ENCODE measurements around the gene TRIM34.

Gene TRIM34

DNA sequence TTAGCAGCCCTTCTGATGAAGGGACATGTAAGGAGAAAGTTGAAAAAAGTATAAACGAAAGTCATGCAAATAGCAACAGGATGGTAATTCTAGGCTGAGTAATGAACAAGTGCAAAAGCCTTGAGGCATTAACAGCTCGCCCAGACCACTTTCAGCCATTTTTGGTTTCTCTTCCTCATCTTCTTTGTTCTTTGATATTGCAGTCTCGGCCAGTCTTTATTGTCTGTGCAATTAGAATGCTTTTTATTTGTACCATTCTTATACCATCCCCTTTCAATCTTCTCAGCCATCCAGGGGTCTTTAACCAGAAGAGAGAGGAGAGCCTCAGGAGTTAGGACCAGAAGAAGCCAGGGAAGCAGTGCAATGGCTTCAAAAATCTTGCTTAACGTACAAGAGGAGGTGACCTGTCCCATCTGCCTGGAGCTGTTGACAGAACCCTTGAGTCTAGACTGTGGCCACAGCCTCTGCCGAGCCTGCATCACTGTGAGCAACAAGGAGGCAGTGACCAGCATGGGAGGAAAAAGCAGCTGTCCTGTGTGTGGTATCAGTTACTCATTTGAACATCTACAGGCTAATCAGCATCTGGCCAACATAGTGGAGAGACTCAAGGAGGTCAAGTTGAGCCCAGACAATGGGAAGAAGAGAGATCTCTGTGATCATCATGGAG, 7.3 kb downstream of the TRIM34 start:
- Histone ChIP-seq H2AFZ (ENCODE audit: low read length) (no peak overlapping the region), H3K27me3 (replicated peaks; ENCODE audit: insufficient read depth, low read length) (peaks cover 17% of the 10 kb centered on the region), H3K4me3 (ENCODE audit: low read length) (no peak overlapping the region)

DNA sequence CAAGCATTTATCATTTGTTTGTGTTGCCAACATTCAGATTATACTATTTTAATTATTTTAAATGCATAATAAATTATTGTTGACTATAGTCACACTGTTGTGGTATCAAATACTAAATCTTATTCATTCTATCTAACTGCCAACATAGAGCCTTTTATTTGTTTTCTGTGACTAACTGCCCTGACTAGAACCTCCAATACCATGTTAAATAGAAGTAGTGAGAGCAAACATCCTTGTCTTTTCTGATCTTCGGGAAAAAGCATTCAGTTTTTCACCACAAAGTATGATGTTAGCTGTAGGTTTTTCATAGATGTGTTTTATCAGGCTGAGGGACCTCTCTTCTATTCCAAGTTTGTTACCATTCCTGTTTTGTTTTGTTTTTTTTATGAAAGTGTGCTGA, 15.2 kb downstream of the TRIM34 start:
- Histone ChIP-seq H3F3A (ENCODE audit: insufficient read depth, low read length) (no peaks in the 10 kb centered on the region), H3K4me3 (ENCODE audit: low read length) (no peak overlapping the region), H3K4me1 (ENCODE audit: low read length) (no peaks in the 10 kb centered on the region), H3K79me2 (ENCODE audit: low read length) (no peaks in the 10 kb centered on the region), H2AFZ (ENCODE audit: low read length) (no peak overlapping the region), H3K27me3 (replicated peaks; ENCODE audit: insufficient read depth, low read length) (no peaks in the 10 kb centered on the region), H3K9ac (ENCODE audit: low read length) (no peak overlapping the region), H3K9me3 (replicated peaks; ENCODE audit: insufficient read depth, low read length) (no peaks in the 10 kb centered on the region), H3K36me3 (replicated peaks; ENCODE audit: insufficient read depth, low read length) (no peaks in the 10 kb centered on the region), H3K4me2 (ENCODE audit: low read depth, low read length) (no peak overlapping the region), H3K9me2 (replicated peaks; ENCODE audit: insufficient read depth, low read length) (no peaks in the 10 kb centered on the region), H4K20me1 (ENCODE audit: insufficient read depth, low read length) (no peaks in the 10 kb centered on the region), H3K27ac (ENCODE audit: low read length) (no peak overlapping the region)
- no peak for TF ChIP-seq EZH2 (optimal IDR thresholded peaks at IDR 0.05; ENCODE audit: low read depth, low read length)
- TF ChIP-seq, protein P1, sequence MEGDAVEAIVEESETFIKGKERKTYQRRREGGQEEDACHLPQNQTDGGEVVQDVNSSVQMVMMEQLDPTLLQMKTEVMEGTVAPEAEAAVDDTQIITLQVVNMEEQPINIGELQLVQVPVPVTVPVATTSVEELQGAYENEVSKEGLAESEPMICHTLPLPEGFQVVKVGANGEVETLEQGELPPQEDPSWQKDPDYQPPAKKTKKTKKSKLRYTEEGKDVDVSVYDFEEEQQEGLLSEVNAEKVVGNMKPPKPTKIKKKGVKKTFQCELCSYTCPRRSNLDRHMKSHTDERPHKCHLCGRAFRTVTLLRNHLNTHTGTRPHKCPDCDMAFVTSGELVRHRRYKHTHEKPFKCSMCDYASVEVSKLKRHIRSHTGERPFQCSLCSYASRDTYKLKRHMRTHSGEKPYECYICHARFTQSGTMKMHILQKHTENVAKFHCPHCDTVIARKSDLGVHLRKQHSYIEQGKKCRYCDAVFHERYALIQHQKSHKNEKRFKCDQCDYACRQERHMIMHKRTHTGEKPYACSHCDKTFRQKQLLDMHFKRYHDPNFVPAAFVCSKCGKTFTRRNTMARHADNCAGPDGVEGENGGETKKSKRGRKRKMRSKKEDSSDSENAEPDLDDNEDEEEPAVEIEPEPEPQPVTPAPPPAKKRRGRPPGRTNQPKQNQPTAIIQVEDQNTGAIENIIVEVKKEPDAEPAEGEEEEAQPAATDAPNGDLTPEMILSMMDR (IDR thresholded peaks at IDR 0.05; ENCODE audit: low read length): no peak
- no peak for TF ChIP-seq EZH2phosphoT487 (IDR thresholded peaks at IDR 0.05; ENCODE audit: low read length)
- DNase-seq: no peak

More for the DNA sequence above, 7.3 kb downstream of the TRIM34 start:
- H3K36me3 ChIP-seq (replicated peaks; ENCODE audit: insufficient read depth, low read length): no peaks in the 10 kb centered on the region
- no peak for TF ChIP-seq EZH2phosphoT487 (IDR thresholded peaks at IDR 0.05; ENCODE audit: low read length)
- TF ChIP-seq, protein P1 (IDR thresholded peaks at IDR 0.05; ENCODE audit: low read length): no peak
- H3K9me3 ChIP-seq (replicated peaks; ENCODE audit: insufficient read depth, low read length): no peaks in the 10 kb centered on the region
- DNase-seq: peak; percentile 50
- H3F3A ChIP-seq (ENCODE audit: insufficient read depth, low read length): no peaks in the 10 kb centered on the region
- H3K4me2 ChIP-seq (ENCODE audit: low read depth, low read length): peak overlapping the region; percentile 16; the same call in 1 of the 2 replicates
- no peaks in the 10 kb centered on the region for H3K79me2 ChIP-seq (ENCODE audit: low read length)
- H3K9me2 ChIP-seq (replicated peaks; ENCODE audit: insufficient read depth, low read length): no peaks in the 10 kb centered on the region
- H3K27ac ChIP-seq (ENCODE audit: low read length): no peak overlapping the region
- no peak overlapping the region for H3K9ac ChIP-seq (ENCODE audit: low read length)
- H4K20me1 ChIP-seq (ENCODE audit: insufficient read depth, low read length): no peaks in the 10 kb centered on the region
- H3K4me1 ChIP-seq (ENCODE audit: low read length): peaks cover 5% of the 10 kb centered on the region; the same call in 1 of the 2 replicates

DNA sequence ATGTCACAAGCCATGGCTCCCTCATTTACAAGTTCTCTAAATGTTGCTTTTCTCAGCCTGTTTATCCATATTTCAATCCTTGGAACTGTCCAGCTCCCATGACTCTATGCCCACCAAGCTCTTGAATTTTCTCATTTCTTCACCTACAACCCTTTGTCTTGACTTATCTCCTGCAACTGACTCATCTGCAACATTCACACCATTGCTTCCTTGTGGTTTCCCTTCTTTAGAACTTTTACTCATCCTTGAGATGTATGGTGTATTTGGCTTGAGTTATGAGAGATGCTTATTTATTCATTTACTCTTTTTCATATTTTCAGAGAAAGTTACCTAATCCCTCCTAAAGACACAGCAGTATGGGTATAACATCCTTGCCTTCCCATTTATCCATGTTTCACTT, 18.8 kb downstream of the TRIM34 start:
- no peak for DNase-seq
- Histone ChIP-seq H3K9me3 (replicated peaks; ENCODE audit: insufficient read depth, low read length) (no peaks in the 10 kb centered on the region), H3K79me2 (ENCODE audit: low read length) (no peaks in the 10 kb centered on the region), H3K4me1 (ENCODE audit: low read length) (no peaks in the 10 kb centered on the region), H4K20me1 (ENCODE audit: insufficient read depth, low read length) (no peaks in the 10 kb centered on the region), H3K27ac (ENCODE audit: low read length) (no peak overlapping the region), H3K27me3 (replicated peaks; ENCODE audit: insufficient read depth, low read length) (no peaks in the 10 kb centered on the region), H3K4me3 (ENCODE audit: low read length) (no peak overlapping the region), H3F3A (ENCODE audit: insufficient read depth, low read length) (no peaks in the 10 kb centered on the region), H3K36me3 (replicated peaks; ENCODE audit: insufficient read depth, low read length) (no peaks in the 10 kb centered on the region), H3K9ac (ENCODE audit: low read length) (no peak overlapping the region), H3K4me2 (ENCODE audit: low read depth, low read length) (no peak overlapping the region), H2AFZ (ENCODE audit: low read length) (no peak overlapping the region), H3K9me2 (replicated peaks; ENCODE audit: insufficient read depth, low read length) (no peaks in the 10 kb centered on the region)
- TF ChIP-seq EZH2phosphoT487 (IDR thresholded peaks at IDR 0.05; ENCODE audit: low read length): no peak
- TF ChIP-seq, protein P1 (IDR thresholded peaks at IDR 0.05; ENCODE audit: low read length): no peak
- no peak for TF ChIP-seq EZH2 (optimal IDR thresholded peaks at IDR 0.05; ENCODE audit: low read depth, low read length)

Measured in MM.1S (cell line).